NCI-H146 treated with DMSO at 0.1 percent for 48 hours (cell line): ENCODE results near the gene TMIGD3.
A peak's percentile ranks its signal among the peaks of the same experiment; 100 is the strongest.

ENCODE experiments used
- DNase-seq: peaks from one replicate; lab custom pipeline; 2025; ENCODE audit not compliant: unreplicated experiment; lab: John Stamatoyannopoulos, UW

Gene TMIGD3

DNA sequence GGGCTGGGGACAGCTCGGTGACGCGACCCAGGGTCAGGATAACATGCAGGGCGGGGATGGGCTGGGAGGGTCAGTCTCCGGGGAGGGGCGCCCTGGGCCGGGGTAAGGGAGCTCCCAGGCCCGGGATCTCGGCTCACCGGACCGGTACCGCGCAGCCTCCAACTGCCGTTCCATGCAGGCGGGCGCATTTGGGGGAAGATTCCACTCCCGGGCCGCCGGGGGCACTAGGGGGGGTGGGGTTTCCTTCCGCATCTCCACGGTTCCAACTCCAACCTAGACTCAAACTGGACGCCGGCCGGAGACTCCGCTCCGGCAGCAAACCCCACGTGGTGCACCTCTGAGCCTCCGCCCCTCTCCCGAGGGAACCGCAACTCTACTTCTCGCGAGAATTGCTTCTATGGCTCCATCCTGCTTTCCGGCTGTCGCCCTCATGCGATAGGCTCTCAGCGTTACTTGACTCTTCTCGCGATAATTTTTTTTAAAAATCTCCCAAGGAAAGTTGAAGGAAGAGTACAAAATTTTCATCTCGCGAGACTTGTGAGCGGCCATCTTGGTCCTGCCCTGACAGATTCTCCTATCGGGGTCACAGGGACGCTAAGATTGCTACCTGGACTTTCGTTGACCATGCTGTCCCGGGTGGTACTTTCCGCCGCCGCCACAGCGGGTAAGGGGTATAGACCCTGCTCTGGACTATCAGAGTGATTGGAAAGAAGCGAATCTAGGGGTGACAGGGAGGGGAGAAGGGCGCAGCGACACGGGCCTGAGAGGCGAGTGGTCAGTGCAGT, 54.3 kb downstream of the TMIGD3 start, which contains the start of the genes ATP5PB and WDR77:
ATP5PB (plus strand) TSS at position 547 of the 785 bp plus-strand sequence; CDS start at position 625, 78 bp downstream.
WDR77 (minus strand) TSS at position 339 of the 785 bp plus-strand sequence; CDS start at position 252, 87 bp downstream.
- DNase-seq: peak; percentile 98

DNA sequence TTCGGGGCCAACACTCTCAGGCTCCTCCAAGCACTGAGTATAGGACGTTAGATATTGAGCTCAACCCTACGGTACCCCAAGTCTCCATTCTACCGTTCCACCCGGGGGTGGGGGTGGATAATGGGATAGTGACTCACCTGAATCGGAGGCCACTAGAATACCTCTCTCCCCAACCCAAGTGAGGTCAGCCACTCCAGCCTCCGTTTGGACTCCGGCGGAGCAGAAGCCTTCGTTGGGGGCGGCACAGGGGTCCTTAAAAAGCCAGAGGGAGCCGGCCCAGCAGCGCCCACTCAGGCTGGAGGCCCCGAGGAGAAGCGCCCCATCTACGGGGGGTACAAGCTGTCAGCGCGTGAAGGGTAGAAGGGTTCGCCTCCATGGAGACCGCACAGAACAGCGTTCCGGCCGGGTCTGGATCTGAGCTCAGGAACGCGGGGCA, 54.9 kb downstream of the TMIGD3 start:
- DNase-seq: no peak

DNA sequence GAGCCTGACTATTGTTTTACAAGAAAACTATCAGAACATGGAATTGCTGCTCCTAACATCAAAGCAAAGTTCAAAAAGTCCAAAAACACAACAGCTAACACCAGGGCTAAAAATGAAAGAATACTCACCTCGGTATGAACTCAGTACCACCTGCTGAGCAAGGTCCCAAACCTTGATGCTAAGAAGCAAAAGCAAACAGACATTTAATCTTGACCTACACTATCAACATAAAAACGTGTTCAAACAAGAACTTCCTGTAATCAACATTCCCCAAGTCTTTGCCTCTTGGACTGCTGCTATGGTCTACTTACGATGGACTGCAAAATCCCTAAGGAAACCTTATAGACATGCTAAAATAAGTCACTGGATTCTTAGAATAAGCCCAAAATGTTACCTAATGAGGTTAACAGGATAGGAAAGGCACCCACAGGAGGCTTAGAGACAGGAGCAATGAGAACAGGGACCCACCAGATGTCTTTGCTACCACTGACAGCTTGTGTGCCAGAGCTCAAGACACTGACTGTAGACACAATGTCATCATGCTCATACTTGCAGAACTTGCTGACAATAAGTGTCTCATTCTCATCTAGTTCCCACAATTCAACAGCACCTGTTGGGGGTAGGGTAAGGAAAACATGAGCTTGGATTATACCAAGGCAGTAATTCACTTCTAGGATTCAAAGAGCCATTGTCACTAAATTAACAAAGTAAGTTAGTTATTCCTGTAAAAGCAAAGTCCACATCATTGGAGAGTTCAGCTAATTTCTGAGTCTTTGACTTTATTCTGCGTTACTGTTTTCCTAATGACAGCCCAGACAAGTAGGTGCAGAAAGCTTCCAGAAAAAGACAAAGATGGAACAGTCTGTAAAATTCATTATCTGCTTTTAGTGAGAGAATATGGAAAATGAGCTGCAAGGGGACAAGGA, 56.2 kb downstream of the TMIGD3 start:
- DNase-seq: no peak

DNA sequence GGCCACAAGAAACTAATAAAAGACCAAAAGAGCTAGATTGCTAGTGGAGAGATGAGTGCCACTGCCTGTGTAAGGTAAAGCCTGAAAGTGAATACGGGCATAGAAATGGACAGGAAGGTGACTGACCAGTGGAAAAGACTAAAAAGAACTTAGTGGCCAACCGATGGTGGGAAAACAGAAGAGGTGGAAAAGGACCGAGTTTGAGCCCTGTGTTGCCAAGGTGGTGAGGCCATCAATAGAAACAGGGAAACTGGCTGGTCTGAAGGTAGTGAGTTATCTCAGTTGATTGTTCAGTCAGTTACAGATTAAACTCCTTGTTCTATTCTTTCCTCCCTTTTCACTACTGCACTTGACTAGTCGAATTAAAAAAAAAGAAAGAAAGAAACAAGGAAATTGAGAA, 56.9 kb downstream of the TMIGD3 start:
- no peak for DNase-seq

DNA sequence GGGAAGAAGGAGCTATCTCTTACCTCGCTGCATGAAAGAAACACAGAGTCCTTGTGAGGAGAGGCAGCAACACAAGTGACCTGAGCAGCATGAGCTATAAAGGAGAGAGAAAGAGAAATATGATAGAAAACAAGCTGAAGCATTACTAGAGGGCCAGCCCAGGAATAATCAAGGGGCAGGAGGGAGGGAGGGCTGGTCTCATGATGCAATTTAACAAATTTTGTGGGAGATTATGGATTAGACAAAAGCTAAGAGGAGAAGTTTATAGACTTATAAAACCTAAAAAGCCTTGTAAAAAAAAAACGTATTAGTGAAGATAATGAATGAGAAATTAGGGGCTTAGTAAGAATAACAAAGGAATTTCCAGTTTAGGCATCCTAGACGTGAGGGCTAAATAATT, 59.4 kb downstream of the TMIGD3 start:
- DNase-seq: no peak

DNA sequence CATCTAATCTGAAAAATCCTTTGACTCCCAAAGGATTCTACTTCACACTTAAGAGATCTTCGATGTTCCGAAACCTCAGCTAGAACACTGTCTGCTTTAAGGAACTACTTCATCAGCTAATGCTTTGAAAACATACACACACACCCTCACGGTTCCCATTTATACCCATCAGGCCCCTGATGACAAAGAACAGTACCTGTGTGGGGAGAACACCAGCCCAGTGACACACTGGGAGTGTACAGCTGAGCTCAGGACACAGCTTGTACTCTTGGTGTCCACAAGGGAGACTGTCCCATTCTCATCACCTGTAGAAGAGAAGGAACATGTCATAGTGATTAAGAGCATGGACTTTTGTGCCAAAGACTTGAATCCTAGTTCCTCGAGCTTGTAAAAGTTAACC, 61.0 kb downstream of the TMIGD3 start:
- DNase-seq: no peak

DNA sequence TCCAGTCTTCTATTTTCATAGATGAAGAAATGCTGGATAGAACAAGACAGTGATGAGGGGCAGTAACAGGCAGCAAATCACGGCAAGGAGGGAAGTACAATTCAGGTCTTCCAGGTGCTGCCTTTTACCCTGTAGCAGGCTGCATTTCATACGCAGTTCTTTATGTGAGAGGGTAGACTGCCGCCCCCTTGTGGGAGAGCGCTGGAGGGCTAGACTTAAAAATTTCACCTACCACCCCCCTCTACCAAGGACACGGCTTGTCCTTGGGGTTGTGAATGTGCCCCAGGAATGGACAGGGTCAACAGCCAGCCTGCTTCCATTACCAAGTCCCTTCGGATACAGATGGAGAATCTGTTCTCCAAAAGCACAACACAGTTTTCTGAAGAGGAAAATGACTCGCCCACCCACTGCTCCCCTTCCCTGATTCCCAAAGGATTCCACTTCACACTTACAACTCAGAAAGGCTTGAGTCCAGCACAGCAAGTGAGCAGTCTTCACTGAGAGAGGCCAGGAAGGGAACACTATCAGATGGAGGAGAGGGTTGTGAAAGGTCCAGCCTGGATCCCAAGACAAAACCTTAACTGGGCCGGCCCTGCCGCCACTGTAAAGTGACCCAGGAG, 61.8 kb downstream of the TMIGD3 start:
- DNase-seq: no peak

DNA sequence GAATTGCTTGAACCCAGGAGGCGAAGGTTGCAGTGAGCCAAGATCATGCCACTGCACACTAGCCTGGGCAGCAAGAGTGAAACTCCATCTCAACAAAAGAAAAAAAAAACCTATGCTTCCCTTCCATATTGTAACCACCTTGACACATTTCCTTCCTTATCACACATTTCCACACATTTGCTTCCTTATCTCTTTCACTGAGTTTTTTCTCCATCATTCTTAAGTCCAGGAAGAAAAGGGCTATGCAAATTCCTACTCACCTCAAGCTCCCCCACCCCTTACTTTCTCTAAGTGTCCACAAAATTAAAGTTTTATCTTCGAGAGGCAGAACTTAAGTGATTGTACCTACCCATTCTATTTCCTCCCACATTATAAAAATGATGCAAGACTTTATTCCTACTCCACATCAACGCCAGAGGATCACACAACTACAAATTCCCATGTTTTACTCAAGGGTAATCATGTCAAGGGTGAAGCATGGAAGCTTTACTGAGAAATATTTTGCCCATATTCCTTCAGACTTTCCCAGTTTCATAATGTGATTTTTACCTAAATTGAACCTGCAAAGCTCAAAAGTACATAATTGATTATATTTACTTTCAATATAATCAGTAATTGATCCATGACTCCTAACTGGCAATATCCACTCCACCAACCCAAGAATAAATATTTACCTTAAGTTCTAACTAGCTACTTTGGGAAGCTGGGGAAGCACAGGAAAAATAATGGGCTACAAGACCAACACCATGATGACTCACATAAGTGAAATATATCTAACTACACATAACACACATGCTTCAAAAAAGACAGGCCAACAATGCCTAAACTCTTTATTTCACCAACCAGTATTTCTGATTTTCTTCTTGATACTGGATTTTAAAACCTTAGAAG, 63.7 kb downstream of the TMIGD3 start:
- no peak for DNase-seq

DNA sequence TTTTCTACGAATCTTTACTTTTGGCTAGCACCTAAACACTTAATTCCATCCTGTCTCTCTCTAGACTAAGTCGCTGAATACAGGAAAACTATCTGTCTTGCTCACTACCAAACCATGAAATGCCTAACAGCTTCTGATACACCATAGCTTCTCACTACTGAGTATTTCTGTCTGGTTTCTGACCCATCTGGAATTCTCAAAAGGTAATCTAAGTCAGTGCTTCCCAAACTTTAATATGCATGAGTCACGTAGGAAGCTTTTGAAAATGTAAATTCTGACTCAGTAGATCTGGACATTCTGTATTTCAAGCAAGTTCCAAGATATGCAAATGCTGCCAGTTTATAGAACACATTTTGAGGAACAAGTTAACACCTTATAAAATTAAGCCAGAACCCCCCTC, 66.7 kb downstream of the TMIGD3 start:
- DNase-seq: no peak
